Stimulated activated effector memory CD8-positive, alpha-beta T cell treated with anti-CD3 and anti-CD28 coated beads, Interleukin-12 subunit alpha, Interleukin-12 subunit beta, amount 100 ng/mL, for 72 hours (primary cell): Measurements from ENCODE around the gene PCLAF.
"Not testable (repeated sequence)": the region's sequence is repeated elsewhere in the genome, so short reads cannot be mapped to it uniquely, and the experiment has no call there.

Experiments used
- ATAC-seq: fragments of 150-1000 bp; cut with Tn5 transposase; 2 replicates; pipeline ENCODE4 v1.10.0; 2021
- DNase-seq, 2 donors: peaks; one replicate each; pipeline ENCODE4 v3.0.0; 2021 to 2022; ENCODE audit warnings: low spot score in 2 of 2
- H3K27ac Mint-ChIP-seq: one replicate; pipeline ENCODE4 v1.8.0; 2022; ENCODE audit warnings: mild to moderate bottlenecking, mixed read lengths
- H3K36me3 Mint-ChIP-seq: one replicate; pipeline ENCODE4 v1.8.0; 2022; ENCODE audit warnings: mild to moderate bottlenecking, mixed read lengths
- H3K4me1 Mint-ChIP-seq: one replicate; pipeline ENCODE4 v1.8.0; 2022; ENCODE audit warnings: mixed read lengths
- H3K4me3 Mint-ChIP-seq: one replicate; pipeline ENCODE4 v1.8.0; 2022; ENCODE audit warnings: mild to moderate bottlenecking, mixed read lengths
- H3K9me3 Mint-ChIP-seq: one replicate; pipeline ENCODE4 v1.8.0; 2022; ENCODE audit warnings: mixed read lengths

PCLAF gene

DNA sequence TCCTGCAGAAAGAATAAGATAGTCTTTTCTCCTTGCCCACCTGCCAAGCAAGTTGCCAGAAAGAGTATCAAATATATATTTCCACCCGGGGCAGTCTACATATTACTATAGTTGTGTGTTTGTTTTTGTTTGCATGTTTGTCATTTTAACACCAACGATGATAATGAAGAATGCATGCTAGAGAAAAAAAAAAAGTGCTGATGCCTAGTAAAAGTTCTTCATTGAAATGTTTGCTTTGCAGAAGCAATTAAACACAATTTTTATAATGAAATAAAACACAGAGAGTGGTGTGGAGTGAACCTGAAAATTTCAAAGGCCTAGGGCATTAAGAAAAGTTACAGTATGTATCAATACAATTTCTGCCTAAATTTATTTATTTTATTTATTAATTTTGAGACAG is 2.5 kb upstream of the PCLAF start:
- H3K4me1 Mint-ChIP-seq, result peaks cover 39% of the 10 kb centered on the region
- H3K4me3 Mint-ChIP-seq, result no peak overlapping the region
- no peak for ATAC-seq
- no peaks in the 10 kb centered on the region for H3K9me3 Mint-ChIP-seq
- DNase-seq, result no peak
- peaks cover 24% of the 10 kb centered on the region for H3K36me3 Mint-ChIP-seq
- H3K27ac Mint-ChIP-seq, result no peak overlapping the region

DNA sequence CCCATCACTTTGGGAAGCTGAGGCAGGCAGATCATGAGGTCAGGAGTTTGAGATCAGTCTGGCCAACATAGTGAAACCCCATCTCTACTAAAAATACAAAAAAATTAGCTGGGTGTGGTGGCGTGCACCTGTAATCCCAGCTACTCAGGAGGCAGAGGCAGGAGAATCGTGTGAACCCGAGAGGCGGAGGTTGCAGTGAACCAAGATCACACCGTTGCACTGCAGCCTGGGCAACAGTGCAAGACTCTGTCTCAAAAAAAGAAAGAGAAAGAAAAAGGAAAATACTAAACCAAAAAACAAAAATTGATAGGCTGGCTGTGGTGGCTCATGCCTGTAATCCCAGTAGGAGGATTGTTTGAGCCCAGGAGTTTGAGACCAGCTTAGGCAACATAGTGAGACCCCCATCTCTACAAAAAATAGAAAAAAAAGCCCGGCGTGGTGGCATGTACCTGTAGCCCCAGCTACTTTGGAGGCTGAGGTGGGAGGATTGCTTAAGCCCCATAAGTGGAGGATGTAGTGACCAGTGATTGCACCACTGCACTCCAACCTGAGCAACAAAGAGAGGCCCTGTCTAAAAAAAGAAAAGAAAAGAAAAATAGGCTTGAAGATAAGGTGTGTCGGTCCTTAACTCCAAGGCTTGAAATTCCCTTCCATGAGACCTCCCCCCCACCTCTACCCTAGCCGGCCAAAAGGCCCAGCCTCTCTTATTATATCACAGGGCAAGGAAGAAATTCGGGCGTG is 941 bp downstream of the PCLAF start:
- Mint-ChIP-seq H3K4me3 (peak overlapping the region; percentile 81), H3K4me1 (peaks cover 26% of the 10 kb centered on the region), H3K27ac (peak overlapping the region; percentile 87), H3K36me3 (peaks cover 49% of the 10 kb centered on the region)
- not testable (repeated sequence) for DNase-seq, ATAC-seq, H3K9me3 Mint-ChIP-seq

DNA sequence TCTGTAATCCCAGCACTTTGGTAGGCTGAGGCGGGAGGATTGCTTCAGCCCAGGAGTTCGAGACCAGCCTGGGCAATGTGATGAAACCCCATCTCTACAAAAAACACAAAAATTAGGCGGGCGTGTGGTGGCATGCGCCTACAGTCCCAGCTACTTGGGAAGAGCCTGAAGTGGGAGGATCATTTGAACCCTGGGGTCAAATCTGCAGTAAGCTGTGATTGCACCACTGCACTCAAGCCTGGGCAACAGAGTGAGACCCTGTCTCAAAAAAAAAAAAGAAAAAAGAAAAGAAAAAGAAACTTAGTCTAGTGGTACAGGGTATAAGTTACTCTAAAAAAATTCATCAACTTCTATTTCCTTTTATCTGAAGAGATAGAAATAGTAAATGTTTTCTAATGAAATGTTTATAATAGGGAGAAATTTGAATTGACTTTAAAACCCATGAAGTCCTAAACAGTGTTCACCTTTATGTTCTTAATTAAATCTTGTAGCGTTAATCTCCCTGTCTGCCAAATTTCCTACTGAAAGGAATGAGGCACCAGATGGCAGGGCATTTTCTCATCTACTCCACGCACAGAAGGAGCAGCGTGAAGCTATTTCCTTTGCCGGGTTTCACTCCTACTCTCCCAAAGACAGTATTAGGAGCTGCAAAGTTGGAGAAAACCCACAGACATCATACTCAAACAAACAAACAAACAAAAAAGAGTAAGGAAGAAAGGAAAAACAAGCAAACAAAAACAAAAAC is 1.9 kb downstream of the PCLAF start:
- H3K36me3 Mint-ChIP-seq, result peaks cover 58% of the 10 kb centered on the region

DNA sequence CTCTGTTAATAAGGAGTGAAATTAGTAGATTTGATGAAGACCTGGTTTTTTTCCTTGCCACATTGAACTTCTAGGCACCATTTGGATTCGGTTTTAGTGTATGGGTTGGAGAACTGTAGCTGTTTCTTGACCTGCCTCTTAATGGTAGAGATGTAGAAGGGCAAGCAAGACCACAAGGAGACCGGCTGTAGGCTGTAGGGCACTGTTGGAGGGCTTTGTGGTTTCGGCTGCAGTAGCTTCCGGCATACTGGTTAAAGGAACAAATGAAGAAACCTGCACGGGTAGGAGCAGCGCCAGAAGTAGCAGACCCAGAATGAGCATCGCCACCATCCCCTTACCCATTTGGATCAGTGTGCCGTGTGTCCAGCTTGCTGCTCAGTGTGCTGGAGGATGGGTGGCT is 7.9 kb downstream of the PCLAF start:
- ATAC-seq (no peak), DNase-seq (no peak)
- Mint-ChIP-seq H3K4me3 (no peak overlapping the region), H3K9me3 (no peaks in the 10 kb centered on the region), H3K27ac (no peak overlapping the region), H3K36me3 (peaks cover 85% of the 10 kb centered on the region), H3K4me1 (no peaks in the 10 kb centered on the region)

More for the DNA sequence above, 1.9 kb downstream of the PCLAF start:
- DNase-seq, result no peak
- H3K9me3 Mint-ChIP-seq, result no peaks in the 10 kb centered on the region
- H3K4me1 Mint-ChIP-seq, result peaks cover 26% of the 10 kb centered on the region
- no peak for ATAC-seq
- H3K4me3 Mint-ChIP-seq, result peak overlapping the region; percentile 81
- peak overlapping the region; percentile 87 for H3K27ac Mint-ChIP-seq

DNA sequence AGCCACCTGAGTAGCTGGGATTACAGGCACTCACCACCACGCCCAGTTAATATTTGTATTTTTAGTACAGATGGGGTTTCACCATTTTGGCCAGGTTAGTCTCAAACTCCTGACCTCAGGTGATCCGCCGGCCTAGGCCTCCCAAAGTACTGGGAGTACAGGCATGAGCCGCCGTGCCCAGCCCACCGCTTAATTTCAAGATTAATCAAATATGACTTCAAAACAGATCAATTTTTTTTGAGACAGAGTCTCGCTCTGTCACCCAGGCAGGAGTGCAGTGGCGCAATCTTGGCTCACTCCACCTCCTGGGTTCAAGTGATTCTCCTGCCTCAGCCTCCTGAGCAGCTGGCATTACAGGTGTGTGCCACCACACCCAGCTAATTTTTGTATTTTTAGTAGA is 9.9 kb downstream of the PCLAF start:
- peaks cover 73% of the 10 kb centered on the region for H3K36me3 Mint-ChIP-seq
- not testable (repeated sequence) for ATAC-seq, H3K4me1 Mint-ChIP-seq, H3K9me3 Mint-ChIP-seq, H3K27ac Mint-ChIP-seq, DNase-seq, H3K4me3 Mint-ChIP-seq

DNA sequence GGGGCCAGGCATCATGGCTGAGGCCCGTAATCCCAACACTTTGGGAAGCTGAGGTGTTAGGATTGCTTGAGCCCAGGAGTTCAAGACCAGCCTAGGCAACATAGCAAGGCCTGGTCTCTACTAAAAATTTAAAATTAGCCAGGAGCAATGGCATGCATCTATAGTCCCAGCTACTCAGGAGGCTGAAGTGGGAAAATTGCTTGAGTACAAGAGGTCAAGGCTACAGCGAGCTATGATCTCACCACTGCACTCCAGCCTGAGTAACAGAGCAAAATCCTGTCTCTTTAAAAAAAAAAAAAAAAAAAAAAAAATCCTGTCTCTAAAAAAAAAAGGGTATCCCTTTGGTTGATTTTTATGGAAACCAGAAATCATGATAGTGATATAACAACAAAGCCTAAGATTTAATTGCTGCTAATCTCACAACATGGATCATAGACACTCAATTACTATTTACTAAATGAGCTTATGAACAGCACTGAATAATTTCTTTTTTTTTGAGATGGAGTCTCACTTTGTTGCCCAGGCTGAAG is 12.1 kb downstream of the PCLAF start:
- Mint-ChIP-seq H3K4me1 (no peaks in the 10 kb centered on the region), H3K36me3 (peaks cover 63% of the 10 kb centered on the region), H3K27ac (no peak overlapping the region), H3K9me3 (no peaks in the 10 kb centered on the region), H3K4me3 (no peak overlapping the region)
- DNase-seq (no peak), ATAC-seq (no peak)

DNA sequence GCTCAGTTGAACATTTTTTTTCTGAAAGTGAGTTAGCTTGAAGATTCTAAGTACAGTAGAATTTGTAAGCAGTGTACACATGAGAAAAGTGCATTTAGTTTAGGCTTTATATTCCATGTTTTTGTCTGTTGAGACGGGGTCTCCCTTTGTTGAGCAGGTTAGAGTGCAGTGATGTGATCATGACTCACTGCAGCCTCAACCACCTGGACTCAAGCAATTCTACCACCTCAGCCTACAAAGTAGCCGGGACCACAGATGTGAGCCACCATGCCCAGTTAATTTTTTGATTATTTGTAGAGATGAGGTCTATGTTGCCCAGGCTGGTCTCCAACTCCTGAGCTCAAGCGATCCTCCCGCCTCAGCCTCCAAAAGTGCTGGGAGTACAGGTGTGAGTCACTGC is 20.0 kb downstream of the PCLAF start:
- peaks cover 13% of the 10 kb centered on the region for H3K4me1 Mint-ChIP-seq
- no peak overlapping the region for H3K4me3 Mint-ChIP-seq
- ATAC-seq (no peak), DNase-seq (no peak)
- no peaks in the 10 kb centered on the region for H3K9me3 Mint-ChIP-seq
- H3K36me3 Mint-ChIP-seq, result peaks cover 34% of the 10 kb centered on the region
- H3K27ac Mint-ChIP-seq, result no peak overlapping the region

DNA sequence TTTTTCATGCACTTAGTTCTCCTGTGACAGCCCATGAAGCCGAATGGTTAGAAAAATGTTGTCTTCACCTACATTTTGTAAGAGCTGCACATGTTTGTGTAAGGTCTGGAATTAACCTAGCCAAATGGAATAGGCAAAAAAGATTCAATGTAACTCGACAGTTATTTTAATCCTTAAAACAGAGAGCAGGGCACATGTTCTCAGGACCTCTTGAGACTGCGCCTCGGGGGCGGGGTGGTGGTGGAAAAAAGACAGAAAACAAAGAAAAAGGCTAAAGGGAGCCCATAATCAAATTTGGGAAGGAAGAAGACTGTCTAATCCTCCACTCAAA is 24.6 kb downstream of the PCLAF start:
- H3K36me3 Mint-ChIP-seq, result peaks cover 15% of the 10 kb centered on the region
- no peaks in the 10 kb centered on the region for H3K9me3 Mint-ChIP-seq
- H3K4me1 Mint-ChIP-seq, result peaks cover 27% of the 10 kb centered on the region
- DNase-seq (no peak), ATAC-seq (no peak)
- peak overlapping the region; percentile 95 for H3K27ac Mint-ChIP-seq
- H3K4me3 Mint-ChIP-seq, result peak overlapping the region; percentile 91

DNA sequence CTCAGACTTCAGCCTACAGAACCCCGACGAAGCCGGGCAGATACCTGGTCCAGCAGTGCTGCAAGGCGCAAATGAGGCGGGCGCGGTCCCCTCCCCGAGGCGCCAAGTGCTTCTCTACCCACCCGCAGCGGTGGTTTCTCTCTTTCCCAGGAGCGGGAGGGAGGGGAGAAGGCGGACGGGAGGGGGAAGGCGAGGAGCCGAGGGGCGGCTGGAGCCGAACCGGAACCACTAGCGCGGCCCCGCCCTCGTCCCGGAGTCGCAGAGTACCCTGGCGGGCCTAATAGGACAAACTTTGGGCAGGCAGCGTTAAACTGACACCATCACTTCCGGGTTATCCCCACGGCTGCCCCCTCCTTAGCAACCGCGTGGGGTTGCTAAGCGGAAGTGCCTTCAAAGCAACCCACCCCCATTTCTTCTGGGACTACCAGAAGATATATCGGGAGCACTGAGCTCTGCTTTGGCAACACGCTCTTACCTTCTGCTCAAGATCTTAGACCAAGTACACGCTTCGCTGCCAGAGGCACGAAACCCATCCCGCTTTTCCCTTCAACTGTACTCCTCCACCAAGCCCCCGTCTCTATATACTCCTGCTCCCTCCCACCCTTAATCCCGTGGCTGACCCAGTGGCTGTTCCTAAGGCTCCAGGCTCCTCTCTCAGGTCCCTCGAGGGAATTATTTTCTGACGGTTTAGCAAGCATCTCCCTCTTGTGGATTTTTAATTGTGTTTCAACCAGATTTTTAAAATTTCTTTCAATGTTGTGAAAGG is 25.1 kb downstream of the PCLAF start, which contains the start of gene CSNK1G1:
Gene CSNK1G1, minus strand, starts transcription at position 230 of the 766 bp plus-strand sequence. CDS start 55,674 bp downstream, outside the sequence.
- H3K9me3 Mint-ChIP-seq, result no peaks in the 10 kb centered on the region
- H3K4me3 Mint-ChIP-seq, result peak within 1 kb of the TSS; percentile 91
- peak within 1 kb of the TSS; percentile 95 for H3K27ac Mint-ChIP-seq

DNA sequence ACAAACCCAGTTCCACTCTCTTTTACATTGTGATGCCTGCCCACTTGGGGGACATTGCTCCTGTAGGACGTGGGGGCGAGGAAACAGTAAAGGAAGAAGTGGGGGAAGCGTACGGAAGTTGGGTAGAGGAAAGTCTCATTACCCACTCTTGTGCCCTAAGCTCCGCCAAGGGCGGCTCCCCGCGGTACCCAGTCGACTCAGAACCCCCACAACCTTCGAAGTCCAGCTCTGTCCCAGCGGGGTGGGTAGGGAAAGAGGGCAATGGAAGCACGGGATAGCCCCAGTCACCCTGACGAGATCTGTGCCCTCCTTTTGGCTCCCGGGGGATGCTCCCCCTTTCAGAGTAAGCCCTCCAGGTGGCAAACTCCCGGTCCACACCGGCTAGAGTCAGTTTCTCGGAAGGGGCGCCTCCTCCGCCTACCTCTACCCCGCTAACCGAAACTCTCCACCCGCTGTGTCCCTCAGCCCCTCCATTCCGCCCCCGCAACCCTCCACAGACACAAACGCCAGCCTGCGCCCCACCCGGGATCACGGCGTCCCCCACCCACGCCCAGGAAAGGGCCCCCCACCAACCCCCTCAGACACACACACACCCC is 25.8 kb downstream of the PCLAF start:
- DNase-seq, result peak; percentile 7 to 78
- peak; percentile 59 for ATAC-seq
- peak overlapping the region; percentile 95 for H3K27ac Mint-ChIP-seq
- H3K4me3 Mint-ChIP-seq, result peak overlapping the region; percentile 91
- no peaks in the 10 kb centered on the region for H3K9me3 Mint-ChIP-seq
- H3K4me1 Mint-ChIP-seq, result peaks cover 27% of the 10 kb centered on the region
- H3K36me3 Mint-ChIP-seq, result peaks cover 20% of the 10 kb centered on the region

More for the DNA sequence above, 25.1 kb downstream of the PCLAF start, which contains the start of gene CSNK1G1:
- ATAC-seq (peak; percentile 99), DNase-seq (peak; percentile 73 to 92)
- Mint-ChIP-seq H3K4me1 (peaks cover 27% of the 10 kb centered on the region), H3K36me3 (peaks cover 20% of the 10 kb centered on the region)

DNA sequence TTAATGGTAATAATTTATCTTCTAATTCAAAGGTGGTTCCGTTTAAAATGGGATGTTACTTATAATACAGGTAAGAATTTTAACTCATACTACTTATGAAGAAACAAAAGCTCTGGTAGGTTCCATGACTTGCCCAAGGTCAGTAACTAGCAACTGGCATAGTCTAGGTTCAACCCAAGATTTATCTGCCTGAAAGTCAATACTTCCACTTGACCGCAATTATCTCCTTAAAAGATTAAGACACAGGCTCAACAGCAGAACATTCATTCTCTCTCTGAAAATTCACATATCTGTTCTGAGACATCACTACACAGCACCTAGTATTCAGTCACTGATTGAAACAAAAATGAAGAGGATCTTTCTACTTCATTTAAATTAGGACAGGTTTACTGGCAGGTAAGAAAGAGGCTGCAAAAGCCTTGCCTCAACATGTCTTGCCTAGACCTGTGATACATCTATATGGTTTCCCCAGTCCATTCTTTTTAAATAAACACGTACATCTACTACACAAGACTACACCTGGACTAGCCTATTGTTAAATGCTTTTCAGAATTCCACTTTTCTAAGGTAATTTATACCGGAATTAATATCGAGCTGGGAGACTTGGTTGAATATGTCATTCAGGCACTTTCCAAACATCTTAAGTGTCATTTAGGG is 26.4 kb downstream of the PCLAF start:
- DNase-seq, result no peak
- no peak for ATAC-seq
- Mint-ChIP-seq H3K4me1 (peaks cover 27% of the 10 kb centered on the region), H3K27ac (peak overlapping the region; percentile 95), H3K4me3 (peak overlapping the region; percentile 91), H3K36me3 (peaks cover 20% of the 10 kb centered on the region), H3K9me3 (no peaks in the 10 kb centered on the region)

DNA sequence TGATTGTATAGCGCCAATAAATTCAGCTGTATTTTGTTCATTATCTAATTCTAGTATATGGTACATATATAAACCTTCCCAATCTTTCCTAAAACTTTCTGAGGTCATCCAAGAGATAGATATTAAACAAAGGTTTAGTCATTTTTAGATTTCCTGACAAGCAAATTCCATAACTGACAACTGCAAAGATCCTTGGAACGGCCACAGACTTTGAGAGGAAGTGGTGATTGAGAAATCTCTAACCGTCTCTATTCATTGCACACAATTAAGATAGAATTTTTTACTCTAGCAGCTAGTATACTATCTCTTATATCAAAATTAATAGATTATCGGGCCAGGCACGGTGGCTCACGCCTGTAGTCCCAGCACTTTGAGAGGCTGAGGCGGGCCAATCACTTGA is 30.0 kb downstream of the PCLAF start:
- peaks cover 30% of the 10 kb centered on the region for H3K4me1 Mint-ChIP-seq
- no peak overlapping the region for H3K4me3 Mint-ChIP-seq
- ATAC-seq (no peak), DNase-seq (no peak)
- H3K9me3 Mint-ChIP-seq, result no peaks in the 10 kb centered on the region
- no peak overlapping the region for H3K27ac Mint-ChIP-seq
- H3K36me3 Mint-ChIP-seq, result peaks cover 53% of the 10 kb centered on the region

DNA sequence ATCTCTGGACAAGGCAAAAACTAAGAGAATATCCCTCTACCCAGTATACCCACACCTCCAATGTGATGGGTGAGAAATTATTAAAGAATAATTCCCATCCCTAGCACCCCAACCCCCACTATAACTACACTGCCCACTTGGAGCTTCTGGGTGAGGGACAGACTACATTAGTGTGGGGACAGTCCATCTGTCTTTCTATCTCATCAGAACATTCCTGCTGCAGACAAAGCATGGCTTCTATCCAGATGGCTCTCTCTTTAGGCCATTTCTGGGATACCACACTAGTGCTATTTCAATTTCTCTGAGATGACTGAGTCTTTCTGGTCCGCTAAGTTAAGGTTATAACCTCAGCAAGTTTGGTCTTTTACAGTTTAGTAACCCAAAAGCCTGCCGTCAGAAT is 31.9 kb downstream of the PCLAF start:
- ATAC-seq (no peak), DNase-seq (no peak)
- Mint-ChIP-seq H3K27ac (no peak overlapping the region), H3K4me1 (peaks cover 17% of the 10 kb centered on the region), H3K9me3 (no peaks in the 10 kb centered on the region), H3K36me3 (peaks cover 43% of the 10 kb centered on the region), H3K4me3 (no peak overlapping the region)

DNA sequence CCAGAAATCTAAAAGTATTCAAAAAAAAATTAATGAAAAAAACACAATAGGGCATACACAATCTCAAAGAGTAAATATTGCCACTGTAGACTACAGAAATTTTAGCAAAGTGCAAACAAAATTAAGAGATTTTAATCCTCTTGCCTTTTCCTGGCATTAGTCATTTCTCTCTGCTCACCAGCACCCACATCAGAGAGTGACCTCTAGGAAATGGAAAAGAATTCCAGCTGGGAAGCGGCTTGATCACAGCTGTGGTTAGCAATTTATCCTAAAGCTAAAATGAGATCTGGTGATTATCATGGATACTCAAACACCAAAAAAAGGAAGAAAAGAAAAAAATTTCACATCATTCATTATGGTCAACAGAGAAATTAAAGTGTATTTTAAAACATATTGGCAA is 32.8 kb downstream of the PCLAF start:
- Mint-ChIP-seq H3K36me3 (peaks cover 43% of the 10 kb centered on the region), H3K9me3 (no peaks in the 10 kb centered on the region), H3K27ac (peak overlapping the region; percentile 10), H3K4me1 (peaks cover 19% of the 10 kb centered on the region), H3K4me3 (no peak overlapping the region)
- DNase-seq, result no peak
- no peak for ATAC-seq
